NCI-H1105 treated with DMSO at 0.1 percent for 48 hours (cell line): ENCODE data around the gene KLHL30.
A peak's percentile ranks its signal among the peaks of the same experiment; 100 is the strongest.

Experiments used
- DNase-seq: peaks from one replicate; lab custom pipeline; 2025; lab: John Stamatoyannopoulos, UW

KLHL30 gene, protein sequence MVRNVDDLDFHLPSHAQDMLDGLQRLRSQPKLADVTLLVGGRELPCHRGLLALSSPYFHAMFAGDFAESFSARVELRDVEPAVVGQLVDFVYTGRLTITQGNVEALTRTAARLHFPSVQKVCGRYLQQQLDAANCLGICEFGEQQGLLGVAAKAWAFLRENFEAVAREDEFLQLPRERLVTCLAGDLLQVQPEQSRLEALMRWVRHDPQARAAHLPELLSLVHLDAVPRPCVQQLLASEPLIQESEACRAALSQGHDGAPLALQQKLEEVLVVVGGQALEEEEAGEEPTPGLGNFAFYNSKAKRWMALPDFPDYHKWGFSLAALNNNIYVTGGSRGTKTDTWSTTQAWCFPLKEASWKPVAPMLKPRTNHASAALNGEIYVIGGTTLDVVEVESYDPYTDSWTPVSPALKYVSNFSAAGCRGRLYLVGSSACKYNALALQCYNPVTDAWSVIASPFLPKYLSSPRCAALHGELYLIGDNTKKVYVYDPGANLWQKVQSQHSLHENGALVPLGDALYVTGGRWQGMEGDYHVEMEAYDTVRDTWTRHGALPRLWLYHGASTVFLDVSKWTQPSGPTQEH

DNA sequence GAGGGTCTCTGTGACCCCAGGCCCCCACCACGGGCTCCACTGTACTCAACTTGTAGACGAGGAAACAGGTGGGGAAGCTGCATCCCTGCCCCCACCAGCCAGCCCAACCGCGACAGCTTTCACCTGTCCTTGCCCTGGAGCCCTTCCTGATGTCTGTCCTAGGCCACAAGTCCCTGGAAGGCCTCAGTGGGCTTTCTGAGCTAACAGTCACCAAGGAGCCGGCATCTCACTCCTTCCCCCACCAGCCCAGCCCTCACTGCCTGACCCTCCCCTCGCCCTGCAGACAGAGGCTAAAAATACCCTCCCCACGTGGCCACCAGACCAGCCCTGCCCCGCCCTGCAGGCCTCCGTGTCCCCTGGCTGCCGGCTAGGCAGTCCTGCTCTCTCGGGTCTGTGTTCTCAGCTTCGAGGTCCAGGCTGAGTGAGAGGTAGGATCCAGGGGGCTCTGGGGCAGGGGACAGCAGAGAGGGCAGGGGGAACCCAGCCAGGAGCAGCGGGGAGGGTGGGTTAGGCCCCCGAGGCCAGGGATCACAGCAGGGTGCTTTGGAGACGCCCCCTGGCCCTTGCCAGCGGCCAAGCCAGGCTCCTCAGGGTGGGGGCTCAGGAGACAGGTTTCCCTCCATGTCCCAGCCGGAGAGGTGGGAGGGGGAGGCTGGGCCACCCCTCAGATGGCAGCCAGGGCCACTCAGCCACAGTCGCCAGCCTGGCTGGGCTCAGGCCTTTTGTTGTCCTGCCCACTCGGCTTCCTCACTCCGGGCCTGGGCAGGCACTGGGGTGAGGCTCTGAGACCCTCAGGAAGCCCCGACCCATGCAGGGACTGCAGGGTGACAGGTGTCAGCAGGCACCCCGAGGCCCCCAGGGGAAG is at the start of gene KLHL30:
KLHL30 (plus strand) TSS at position 338 of the 865 bp plus-strand sequence. CDS start 2,087 bp downstream, outside the sequence.
- DNase-seq: no peak

DNA sequence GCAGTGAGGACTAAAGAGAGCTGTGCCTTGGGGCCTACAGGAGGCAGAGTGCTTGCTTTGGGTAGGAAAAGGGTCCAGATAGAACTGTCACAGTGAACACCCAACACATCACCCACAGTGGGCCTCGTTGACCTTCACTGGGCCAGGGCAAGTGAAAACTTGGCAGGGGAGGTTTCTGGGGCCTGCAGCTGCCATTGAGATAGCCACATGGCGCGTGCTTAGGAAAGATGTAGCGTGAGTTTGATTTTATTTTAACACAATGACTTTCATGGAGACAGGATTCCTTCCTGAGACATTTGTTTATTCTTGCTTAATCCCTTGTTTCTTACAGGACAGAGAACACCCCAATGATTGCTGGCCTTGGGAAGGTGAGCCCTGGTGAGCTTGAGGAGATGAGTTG is 47.6 kb upstream of the KLHL30 start:
- no peak for DNase-seq

DNA sequence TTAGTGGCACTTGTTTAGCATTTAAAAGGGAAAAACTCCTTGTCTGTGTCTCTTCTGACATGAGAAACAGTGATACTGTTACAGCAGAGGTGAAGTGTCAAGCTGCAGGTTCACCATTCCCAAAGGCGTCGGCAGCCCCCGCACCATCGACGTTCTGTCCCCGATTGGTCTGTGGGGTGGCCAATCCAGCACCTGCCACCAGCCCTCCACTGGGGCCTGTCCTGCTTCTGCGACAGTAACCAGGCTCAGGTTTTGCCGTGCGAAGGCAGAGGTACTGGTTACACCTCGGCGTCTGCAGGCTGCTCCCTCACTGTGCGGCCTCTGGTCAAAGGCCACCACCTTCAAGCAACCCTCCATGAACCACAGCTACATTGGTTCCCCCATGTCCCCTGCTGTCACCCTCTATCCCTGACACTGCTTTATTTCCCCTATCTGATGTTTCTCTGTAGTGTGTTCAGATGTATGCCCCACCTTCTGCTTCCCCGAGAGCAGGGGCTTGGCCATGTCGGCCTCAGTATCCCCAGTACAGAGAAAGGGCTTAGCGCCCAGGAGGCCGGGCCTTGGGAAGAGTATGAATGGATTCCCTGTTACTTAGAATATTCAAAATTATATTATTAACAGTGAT is 46.9 kb upstream of the KLHL30 start:
- no peak for DNase-seq

DNA sequence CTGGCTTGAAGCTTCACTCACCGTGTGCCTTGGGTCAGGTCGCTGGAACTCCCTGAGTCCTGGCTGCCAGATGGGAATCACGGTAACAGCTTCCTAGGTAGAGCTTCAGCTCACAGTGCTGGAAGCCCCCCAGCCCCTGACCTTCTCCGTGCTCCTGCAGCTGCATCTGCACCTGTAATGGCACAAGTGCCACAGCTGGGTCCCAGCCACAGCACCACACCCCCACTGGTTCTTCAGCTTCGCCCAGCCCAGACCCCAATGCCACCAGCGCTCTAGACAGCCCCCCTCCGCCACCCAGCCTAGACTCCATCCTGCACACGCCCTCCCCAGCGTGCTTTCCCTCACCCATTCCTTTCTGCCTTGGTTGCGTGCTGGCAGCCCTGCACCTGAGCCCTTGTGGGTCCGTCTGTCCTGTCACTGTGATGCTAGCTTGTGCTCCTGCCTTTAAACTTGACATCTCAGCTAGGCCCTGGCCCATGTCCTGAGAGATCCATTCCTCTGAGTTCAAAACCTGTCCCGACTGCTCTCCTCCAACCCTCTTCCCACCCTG is 45.9 kb upstream of the KLHL30 start:
- no peak for DNase-seq

DNA sequence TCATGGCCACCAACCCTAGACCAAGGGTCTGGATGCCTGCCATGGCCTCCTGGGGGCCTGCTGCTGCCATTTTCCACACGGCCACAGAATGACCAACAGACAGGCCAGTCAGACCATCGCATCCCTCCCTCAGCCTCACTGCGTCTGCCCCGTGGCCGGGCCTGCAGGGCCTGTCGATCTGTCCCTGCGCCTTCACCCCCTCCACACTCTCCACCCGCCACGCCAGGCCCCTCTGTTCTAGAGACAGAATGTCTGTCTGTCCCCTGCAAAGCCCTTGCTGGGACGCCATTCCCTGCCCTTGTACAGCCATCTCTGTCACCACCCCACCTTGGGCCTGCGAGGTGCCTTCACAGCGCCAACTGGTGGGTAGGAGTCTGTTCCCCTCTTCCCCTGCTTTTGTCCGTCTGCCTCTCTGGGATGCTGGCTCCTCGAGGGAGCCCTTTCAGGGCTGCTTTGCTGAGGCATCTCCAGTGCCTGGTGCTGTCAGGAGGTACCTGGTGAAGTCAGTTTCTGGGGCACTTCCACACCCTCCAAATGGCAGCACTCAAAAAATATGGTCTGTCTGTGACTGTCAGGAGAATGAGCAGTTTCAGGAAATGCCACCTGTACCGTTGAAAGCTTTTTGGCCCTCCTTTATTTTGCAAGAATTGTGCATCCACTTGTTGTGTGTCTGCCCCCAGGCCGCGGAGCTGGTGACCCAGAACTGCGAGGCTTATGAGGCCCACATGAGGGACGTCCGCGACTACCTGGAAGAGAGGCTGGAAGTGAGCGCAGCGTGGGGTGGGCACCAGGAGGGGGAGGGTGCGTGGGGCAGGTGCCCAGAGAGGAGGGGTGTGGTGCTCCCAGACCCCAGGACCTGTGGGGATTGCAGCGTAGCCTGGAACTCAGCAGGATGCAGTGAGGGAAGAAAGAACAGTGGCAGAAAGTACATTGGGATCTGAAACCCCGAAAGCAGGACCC is 45.0 kb upstream of the KLHL30 start:
- no peak for DNase-seq

DNA sequence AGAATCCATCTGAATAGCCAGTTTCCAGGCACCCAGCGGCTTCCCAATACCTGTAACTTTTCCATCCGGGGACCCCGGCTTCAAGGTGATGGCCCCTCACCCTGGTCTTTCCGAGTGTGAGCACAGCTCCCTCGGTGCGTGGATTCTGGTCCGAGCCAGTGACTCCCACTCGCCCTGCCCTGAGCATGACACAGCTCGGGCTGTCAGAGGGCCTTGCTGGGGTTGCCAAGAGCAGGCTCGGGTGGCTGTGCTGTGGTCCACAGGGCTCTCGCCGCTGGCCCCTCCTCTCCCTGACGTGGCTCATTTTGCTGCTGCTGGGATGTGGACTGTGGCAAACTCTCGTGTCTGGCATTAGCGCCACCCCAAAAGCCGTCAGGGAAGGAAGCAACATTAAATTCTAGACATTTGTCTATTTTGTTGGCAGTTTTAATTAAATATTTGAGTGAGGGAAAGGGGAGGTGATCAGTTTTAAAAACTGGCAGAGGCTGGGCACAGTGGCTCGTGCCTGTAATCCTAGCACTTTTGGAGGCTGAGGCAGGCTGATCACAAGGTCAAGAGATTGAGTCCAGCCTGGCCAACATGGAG is 43.9 kb upstream of the KLHL30 start:
- DNase-seq: no peak

DNA sequence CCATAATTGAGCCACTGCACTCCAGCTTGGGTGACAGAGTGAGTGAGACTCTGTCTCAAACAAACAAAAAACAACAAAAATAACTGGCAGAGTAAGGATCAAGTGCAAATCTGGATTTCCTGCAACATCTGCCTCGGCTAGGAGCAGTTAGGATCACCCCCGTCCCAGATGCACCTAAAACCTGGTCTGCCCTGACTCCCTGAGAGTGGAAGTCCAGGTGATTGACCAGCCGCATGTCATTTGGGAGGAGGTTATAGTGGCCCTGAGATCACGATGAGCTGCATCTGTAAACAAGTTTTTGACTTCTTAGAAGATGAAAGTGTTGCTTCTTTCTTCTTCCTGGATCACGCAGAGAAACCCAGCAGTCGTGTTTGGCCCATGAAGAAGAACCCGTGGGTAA is 43.3 kb upstream of the KLHL30 start:
- DNase-seq: no peak

DNA sequence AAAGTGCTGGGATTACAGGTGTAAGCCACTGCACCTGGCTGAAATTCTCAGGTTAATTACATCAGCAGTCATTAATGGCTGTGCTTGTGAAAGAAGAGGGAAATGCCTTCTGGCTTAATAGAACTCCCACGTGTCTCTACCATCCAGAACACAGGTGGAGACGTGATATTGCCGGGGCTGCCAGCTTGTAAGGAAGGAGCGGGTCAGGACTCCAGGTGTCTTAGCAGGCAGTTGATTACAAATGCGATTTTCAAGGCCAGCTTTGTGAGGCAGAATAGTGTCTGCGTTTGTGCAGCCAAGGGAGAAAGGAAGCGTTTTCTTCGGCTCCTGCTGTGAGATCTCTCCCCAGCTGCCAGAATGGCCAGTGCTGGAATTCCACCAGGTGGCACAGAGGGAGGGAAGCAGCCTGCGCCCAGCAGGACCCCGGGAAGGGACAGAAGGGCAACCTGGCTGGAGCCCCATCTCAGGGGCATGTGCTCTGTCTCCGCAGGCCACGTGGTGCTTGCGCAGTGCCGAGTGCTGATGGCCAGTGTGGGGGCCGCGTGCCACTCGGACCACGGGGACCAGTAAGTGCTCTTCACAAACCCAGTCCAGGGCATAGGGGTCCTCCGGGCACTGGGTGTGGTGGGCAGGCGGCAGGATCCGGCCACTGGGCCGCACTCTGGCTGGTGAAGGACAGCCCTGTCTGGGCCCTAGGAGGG is 42.0 kb upstream of the KLHL30 start:
- peak; percentile 75 for DNase-seq

DNA sequence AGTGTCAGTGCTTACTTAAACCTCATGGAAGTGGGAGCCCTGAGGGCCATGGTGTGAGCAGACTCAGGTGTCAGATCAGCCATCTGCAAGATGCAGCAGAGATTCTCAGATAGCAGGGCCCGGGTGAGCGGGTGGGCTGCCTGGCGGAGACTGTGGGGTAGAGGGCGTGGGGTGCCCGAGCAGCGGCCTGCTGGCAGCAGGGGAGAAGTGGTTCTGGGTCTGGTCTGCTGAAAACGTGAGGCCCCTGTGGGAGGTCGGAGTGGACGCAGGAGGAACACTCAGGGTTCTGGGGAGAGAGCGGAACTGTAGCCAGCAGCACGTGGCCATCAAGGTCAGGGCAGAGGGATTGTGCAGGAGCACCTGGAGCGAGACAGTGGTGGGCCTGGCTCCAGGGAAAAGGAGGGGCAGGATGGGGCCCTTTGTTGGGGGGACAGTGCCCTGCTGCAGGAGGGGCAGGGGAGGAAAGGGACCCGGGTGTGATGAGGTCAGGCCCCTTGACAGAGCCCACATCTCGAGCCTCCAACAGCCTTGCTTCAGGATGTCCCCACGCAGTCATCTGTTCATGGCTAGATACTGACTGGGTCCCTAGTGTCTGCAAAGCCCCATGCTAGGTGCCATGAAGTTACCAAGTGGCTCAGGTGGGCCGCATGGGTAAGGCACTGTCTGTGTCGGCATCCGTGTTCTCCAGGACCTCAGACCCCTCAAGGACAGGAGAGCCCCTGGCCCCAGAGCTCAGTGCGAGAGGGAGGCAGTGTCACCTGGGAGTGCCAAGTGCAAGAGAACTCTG is 41.1 kb upstream of the KLHL30 start:
- no peak for DNase-seq

DNA sequence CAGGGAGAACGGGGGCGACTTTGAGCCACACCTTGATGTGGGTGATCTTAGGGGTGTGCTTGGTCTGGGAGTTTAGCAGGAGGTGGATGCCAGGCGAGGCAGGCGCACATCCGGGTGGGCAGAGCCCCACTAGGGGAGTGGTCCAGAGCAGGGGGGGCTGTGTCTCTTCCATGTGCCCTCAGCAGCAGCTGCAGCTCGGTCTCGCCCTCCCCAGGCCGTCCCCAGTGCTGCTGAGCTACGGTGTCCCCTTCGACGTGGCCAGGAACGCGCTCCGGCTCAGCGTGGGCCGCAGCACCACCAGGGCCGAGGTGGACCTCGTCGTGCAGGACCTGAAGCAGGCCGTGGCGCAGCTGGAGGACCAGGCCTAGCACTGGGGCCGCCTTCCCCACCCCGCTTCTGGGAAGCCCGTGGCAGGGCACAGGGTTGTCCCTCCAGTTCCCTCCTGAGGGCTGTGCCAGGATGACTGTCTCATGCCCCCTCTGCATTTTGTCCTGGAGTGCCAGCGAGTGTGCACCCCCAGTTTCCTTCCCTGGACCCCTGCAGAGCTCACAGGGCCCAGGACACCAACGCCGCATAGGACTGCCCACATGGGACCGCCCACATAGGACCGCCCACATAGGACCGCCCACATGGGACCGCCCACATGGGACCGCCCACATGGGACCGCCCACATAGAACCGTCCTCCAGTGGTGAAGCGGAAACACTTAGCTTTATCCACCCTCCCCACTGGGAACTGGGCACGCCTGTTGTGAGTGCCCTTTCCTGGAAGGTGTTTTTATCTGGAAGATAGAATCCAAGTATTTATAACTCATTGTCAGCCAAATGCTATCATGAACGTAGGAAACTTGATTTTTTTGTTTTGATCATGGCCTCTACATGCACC is 40.2 kb upstream of the KLHL30 start:
- DNase-seq: no peak

DNA sequence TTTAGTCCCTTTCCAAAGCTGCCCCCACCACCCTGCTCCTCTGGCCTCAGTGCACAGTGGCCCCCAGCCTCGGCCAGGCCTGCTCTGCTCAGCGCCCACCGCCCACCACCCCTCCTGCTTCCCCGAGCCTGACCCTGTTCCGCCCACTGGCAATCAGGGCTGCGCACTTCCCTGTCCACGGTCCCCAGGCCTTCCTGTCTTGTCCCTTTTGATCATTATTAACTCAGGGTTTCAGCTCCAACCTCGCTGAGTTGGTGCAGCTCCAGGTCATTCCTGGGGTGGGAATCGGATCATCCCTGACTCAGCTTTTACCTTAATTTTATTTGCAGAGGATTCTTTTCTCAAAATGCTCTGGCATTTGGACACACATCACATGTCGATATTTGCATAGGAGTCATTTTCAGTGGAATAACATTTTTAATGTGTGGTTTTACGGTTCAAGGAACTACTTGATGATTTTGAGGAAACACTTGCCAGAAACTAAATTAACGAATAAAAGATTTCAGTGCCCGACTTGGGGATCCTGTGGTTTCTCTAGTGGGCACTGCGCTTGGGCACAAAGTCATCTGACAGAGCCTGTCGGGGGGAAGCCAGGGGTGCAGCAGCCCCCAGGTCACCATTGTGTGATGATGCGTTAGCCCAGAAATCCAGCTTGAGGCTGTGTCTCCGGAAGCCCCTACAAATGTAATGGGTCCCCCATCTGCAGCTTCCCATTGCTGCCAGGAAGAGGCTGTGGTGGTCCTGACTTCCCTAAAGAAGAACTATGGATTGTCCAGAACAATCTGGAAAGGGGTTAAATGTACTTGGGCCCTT is 39.4 kb upstream of the KLHL30 start:
- DNase-seq: no peak

DNA sequence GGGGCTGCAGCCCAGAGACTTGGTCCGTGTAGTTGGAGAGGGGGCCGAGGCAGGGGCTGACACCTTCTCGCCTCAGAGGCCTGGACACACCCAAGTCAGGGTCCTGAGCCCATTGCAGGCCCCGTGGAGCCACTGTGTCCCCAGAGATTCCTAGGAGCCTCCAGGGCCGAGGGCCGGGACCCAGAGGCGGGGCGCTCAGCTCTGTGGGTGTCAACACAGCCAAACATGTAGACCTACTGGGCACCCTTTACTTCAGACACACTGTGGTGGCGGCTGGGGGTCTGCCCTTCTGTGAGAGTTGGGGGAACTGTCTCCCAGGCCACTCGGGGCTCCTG is 38.8 kb upstream of the KLHL30 start:
- no peak for DNase-seq

DNA sequence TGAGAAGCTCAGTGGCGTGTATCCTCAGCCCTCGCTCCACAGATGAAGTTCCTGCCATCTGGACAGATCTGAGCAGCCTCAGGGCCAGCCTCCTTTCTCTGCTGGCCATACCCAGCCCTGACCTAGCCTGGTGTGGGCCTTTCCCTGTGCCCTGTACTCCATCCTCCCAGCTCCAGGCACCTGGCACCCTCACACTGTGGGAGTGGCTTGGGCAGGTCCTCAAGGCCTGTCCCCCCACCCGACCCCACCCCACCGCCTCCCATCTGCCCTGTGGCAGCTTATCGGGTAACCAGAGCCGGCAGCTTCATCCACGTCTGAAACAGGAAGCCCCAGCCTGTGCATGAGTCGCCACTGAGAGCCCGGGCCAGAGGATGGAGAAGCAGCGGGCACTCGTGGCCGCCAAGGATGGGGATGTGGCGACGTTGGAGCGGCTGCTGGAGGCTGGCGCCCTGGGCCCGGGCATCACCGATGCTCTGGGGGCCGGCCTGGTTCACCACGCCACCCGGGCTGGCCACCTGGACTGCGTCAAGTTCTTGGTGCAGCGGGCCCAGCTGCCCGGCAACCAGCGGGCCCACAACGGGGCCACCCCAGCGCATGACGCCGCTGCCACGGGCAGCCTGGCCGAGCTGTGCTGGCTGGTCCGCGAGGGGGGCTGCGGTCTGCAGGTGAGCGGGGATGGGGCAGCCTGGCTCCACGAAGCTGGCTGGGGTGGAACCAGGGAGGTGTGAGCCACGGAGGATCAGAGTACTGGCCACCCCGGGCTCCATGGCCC is 38.2 kb upstream of the KLHL30 start, which contains the start of gene ESPNL:
ESPNL (plus strand) TSS at position 292 of the 772 bp plus-strand sequence; CDS start at position 372, 80 bp downstream.
- DNase-seq: peak; percentile 36

DNA sequence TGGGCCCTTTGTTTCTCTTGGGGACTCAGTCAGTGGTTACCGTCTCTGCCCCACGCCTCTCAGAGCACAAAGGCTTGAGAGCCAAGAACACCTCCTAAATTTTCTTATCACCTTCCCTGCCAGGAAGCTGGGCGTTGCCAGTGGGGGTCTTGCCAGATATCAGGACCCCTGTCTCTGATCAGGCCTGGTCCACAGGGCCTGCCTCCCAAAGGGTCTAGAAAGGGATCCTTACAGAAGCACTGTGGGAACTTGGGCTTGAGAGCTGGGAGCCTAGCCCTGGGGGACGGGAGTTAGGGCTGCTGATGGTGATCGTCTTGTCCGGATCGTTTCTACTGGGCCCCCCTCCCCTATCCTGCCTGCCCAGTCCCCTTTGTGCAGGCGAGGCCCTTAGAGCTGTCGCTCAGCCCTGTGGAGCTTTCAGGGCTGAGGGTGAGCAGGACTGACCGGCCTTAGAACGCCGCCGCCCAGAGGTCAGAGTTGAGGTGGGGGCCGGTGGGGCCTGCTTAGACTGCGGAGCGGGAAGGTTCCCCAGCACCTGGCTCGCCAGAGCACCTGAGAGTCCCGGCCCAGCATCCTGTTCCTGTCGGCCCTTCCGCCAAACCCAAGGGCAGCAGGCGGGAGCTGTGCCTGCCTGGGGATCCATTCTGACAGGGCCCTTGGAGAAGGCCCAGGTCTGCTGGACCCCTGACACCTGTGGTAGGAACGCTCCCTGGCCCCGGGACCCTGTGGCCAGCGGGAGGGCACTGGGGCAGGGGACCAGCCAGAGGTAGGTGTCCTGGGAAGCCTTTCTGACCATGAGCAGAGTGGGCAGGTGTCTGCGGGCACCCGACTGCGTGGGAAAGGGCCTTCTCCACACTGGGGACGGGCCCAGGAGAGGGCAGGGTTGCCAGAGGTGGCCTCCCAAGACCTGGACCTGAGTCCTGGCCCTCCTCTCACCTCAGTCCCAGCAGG is 37.4 kb upstream of the KLHL30 start:
- no peak for DNase-seq
